Uterus (tissue), 4 donors: ENCODE measurements around the gene KLRC4. TPM values are rescaled to one million over a fixed set of nuclear protein-coding genes. Genes with fewer than 3 reads are reported as not detected.

ENCODE experiments used
- DNase-seq, 2 donors: peaks; one replicate each; pipeline ENCODE4 v3.0.0-alpha.2; 2019 to 2020
- H3K27ac ChIP-seq, 2 donors: fragments of 200-600 bp; sonication (generic); 1 replicate in 1 of 2; 2 replicates in 1 of 2; pipeline ENCODE4 v1.5.1; 2016 to 2018
- H3K27me3 ChIP-seq, 2 donors: fragments of 200-600 bp; sonication (generic); one replicate each; pipeline ENCODE4 v1.5.1; 2018 to 2019; ENCODE audit warnings: control low read depth in 1 of 2
- H3K36me3 ChIP-seq, 2 donors: fragments of 200-600 bp; sonication (generic); one replicate each; pipeline ENCODE4 v1.5.1; 2019; ENCODE audit warnings: control low read depth in 1 of 2
- H3K4me1 ChIP-seq, 2 donors: fragments of 200-600 bp; sonication (generic); one replicate each; pipeline ENCODE4 v1.5.1; 2018 to 2019; ENCODE audit warnings: control low read depth in 1 of 2
- H3K4me3 ChIP-seq, 2 donors: fragments of 200-600 bp; sonication (generic); 1 replicate in 1 of 2; 2 replicates in 1 of 2; pipeline ENCODE4 v1.5.1; 2018 to 2019; ENCODE audit warnings: mild to moderate bottlenecking in 1 of 2
- H3K9me3 ChIP-seq, 2 donors: fragments of 200-600 bp; sonication (generic); one replicate each; pipeline ENCODE4 v1.5.1; 2019; ENCODE audit warnings: control low read depth in 1 of 2
- CTCF ChIP-seq, 4 experiments: fragments of 200-600 bp in 2 of 4; fragments of 450-650 bp in 2 of 4; sonication (generic) in 2 of 4; IDR thresholded peaks; one replicate each; pipeline ENCODE4 v1.5.1; 2016 to 2019; ENCODE audit warnings: antibody characterized with exemption in 4 of 4, mild to moderate bottlenecking in 2 of 4, moderate library complexity in 1 of 4
- POLR2A ChIP-seq, 2 donors: fragments of 450-650 bp; IDR thresholded peaks; one replicate each; pipeline ENCODE4 v1.6.1; 2016; ENCODE audit warnings: antibody characterized with exemption in 2 of 2, mild to moderate bottlenecking in 1 of 2, moderate library complexity in 1 of 2
- intact Hi-C: fragments of 100-400 bp; cut with DNase I; formaldehyde crosslinking; loops from one replicate; pipeline ENCODE4 v1.15.1; 2023; ENCODE audit warnings: low total_unique reads
- total RNA-seq, 4 donors: library from RNA; depleted of rRNA in 3 of 4; stranded (reverse); fragments of >200 nt in 3 of 4; gene quantifications; one replicate each; pipeline versions ENCODE4 v1.1.0 to v1.2.4, GENCODE V29; 2014 to 2023
- donor health status: DM: yes; HTN: yes; CAD: no.

The KLRC4 gene
- total RNA-seq, 4 donors from 2014 or later, result 0.85 to 1.8 TPM; not detected in 2

GRCh38 chr12:10358969-10359368, 50.6 kb downstream of the KLRC4 start:
- no peak for DNase-seq
- intact Hi-C loops, result no loop called here
- Histone ChIP-seq H3K27ac (no peak overlapping the region), H3K4me3 (no peak overlapping the region), H3K27me3 (no peaks in the 10 kb centered on the region), H3K36me3 (no peaks in the 10 kb centered on the region), H3K4me1 (no peaks in the 10 kb centered on the region), H3K9me3 (no peaks in the 10 kb centered on the region)
- TF ChIP-seq POLR2A (IDR thresholded peaks at IDR 0.05) (no peak), CTCF (IDR thresholded peaks at IDR 0.05) (no peak)

GRCh38 chr12:10358131-10358530, 51.4 kb downstream of the KLRC4 start:
- Histone ChIP-seq H3K36me3 (no peaks in the 10 kb centered on the region), H3K27me3 (no peaks in the 10 kb centered on the region), H3K27ac (no peak overlapping the region), H3K4me3 (no peak overlapping the region), H3K9me3 (no peaks in the 10 kb centered on the region), H3K4me1 (no peaks in the 10 kb centered on the region)
- TF ChIP-seq POLR2A (IDR thresholded peaks at IDR 0.05) (no peak), CTCF (IDR thresholded peaks at IDR 0.05) (no peak)
- DNase-seq, result no peak
- intact Hi-C loops, result no loop called here

Other genes with a start within 250 kb of the KLRC4 start
- under 1 TPM in 1 of 4 donors, not detected in 3; 0.41 TPM for gene OLR1, start 237.6 kb downstream of the KLRC4 start, total RNA-seq
- gene TMEM52B, start 230.7 kb downstream of the KLRC4 start, total RNA-seq, result not detected
- gene GABARAPL1, start 196.9 kb downstream of the KLRC4 start, total RNA-seq, result 100 to 1,000 TPM in 1 of 4 donors, 10 to 100 TPM in 3; 42.9 to 216 (median 62.7) TPM
- gene KLRD1, start 101.9 kb downstream of the KLRC4 start, total RNA-seq, result 1 to 10 TPM in 2 of 4 donors, under 1 TPM in 2; under 0.01 to 4.1 (median 2.1) TPM
- gene KLRK1, start 19.7 kb downstream of the KLRC4 start, total RNA-seq, result 1 to 10 TPM in 1 of 4 donors, under 1 TPM in 2, not detected in 1; 0.76 to 2.9 (median 0.76) TPM
- 1 to 10 TPM in 1 of 4 donors, not detected in 3; 1.8 TPM for gene KLRC3, start 10.8 kb upstream of the KLRC4 start, total RNA-seq
- gene KLRC2, start 26.3 kb upstream of the KLRC4 start, total RNA-seq, result 1 to 10 TPM in 1 of 4 donors, not detected in 3; 2.2 TPM
- 1 to 10 TPM in 2 of 4 donors, not detected in 2; 1.2 to 1.7 TPM for gene KLRC1, start 43.6 kb upstream of the KLRC4 start, total RNA-seq
- 1 to 10 TPM in 2 of 4 donors, under 1 TPM in 2; 0.29 to 1.6 (median 0.80) TPM for gene EIF2S3B, start 96.1 kb upstream of the KLRC4 start, total RNA-seq
- gene MAGOHB, start 203.9 kb upstream of the KLRC4 start, total RNA-seq, result 10 to 100 TPM; 21.0 to 55.3 (median 24.1) TPM